ENCODE results near the gene PRKG1.
"Not testable (repeated sequence)": the region's sequence is repeated elsewhere in the genome, so short reads cannot be mapped to it uniquely, and the experiment has no call there.

The PRKG1 gene

DNA sequence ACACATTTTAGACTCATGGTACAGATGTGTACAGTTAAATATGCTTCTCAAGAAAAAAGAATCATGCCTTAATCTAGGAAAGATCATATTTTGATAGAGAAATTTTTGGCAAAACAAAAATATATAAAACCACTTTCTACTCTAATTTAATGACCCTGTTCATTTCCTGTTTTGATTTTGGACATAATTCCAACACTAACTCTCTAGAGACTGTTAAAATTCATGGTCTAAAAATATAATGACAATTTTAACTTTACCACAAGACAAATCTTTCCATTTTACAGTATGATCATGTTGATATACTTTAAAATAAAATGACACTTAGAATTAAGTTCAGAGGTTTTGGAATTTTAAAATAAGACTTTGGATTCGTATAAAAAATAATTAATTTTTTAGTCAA lies 45.2 kb downstream of the PRKG1 start:
- no peak for FAIRE-seq

DNA sequence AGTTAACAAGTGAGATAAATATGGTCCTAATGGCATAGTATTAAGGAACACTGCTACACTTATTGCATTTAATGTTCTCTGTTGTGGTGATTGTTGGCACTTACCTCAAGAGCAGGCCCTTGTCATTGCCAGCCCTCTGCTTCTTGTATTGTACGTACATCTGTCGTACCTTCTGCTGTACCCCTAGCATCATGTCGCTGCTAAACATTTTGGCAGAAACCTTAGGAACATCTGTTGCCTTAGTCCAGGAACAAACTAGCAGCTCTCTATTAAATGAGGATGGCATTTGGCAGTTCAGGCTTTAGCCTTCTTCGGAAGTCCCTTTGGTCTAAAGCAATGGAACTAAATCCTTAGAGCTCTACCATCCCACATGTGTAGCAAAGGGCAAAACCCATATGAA lies 47.6 kb downstream of the PRKG1 start:
- no peak for FAIRE-seq

- FAIRE-seq, result no peak
Observed at GRCh38 chr10:51124852-51125251, 50.6 kb downstream of the PRKG1 start.

DNA sequence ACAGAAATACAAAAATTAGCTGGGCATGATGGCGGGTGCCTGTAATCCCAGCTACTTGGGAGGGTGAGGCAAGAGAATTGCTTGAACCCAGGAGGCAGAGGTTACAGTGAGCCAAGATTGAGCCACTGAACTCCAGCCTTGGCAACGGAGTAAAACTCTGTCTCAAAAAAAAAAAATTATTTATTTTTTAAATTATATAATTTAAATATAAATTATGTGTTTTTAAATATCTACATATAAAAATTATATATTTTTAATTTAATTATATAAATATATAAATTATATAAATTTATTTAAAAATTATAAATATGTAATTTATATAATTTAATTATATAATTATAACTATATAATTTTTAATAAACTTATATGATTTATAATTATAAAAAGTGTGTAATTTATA lies 51.2 kb downstream of the PRKG1 start:
- FAIRE-seq, result peak; percentile 100

- no peak for FAIRE-seq
Observed at GRCh38 chr10:51129946-51130544, 55.8 kb downstream of the PRKG1 start.

DNA sequence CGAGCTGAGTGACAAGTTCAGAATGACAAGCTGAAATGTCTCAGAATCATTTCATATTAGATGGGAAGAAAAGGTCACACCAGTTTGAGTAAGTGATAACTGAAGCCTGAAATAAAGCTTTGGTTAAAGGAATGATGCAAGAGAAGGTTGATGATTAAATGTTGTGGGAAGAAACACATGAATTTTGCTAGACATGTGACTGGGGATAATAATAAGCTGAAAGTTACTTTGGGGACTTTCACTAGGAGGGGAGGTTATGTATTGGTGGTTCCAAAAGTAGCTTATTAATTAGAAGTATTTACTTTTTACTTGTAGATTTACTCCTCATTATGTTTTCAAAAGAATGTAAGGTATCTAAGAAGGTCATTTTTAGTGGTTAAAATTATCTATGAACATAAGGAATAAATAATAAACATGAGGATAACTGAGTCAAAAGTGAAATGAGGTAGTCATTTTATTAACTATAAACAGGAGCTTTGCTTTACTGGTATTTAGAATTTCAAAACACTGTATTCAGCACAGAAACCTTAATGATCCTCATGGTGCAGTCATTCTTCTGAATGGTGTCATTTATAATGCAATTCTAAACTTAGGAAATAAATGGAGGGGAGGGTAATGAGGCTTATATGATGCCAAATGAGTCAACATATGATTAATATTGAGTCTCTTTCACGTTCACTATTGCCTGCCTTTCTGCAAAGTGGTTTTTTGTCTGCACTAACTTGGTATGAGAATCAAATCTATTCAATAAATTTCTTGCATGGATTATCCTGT lies 63.7 kb downstream of the PRKG1 start:
- no peak for FAIRE-seq

- FAIRE-seq, result no peak
Observed at GRCh38 chr10:51139176-51139575, 64.9 kb downstream of the PRKG1 start.

DNA sequence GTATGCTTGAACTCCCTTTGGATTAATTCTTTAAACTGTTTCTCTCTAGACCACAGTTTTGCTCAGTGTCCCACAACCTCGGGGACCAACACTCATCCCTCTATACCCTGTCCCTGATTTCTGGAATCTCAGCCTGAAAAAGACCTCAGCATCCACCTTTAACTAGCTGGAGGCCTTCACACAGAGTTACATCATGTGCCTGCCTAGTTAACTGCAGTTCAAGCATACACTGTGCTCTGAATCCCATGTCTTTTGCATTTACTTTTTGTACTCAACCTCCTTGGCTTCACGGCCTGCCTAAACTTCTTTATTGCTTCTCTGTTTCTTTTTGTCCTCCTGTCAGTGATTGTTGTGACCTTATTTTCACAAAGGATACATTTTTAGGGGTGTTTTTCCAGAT lies 66.7 kb downstream of the PRKG1 start:
- no peak for FAIRE-seq

DNA sequence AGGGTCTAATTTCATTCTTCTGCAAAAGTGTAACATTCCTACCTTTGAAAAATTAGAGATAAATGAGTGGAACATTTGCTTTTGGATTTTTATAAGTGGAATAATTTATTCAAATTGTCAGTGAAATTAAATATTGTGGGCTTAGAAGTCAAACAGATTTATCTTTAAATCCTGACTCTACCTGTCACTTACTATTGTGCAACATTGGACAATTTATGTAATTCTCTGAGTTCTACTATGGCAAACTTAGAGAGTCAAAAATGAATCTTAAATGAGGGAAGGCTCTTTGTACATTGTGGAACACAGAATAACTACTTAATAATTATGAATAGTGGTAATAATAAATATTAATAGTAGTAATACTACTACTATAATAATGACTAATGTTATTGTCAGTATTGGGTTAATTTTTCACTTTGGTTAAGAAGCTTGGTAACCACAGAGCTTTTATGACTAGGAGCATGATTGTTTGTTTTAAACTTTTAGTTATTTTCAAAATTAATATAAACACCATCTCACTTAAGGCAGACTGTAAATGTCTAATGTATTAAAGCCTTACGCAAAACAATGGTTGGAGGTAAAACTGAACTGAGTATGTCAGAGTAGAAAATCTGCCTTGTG lies 70.0 kb downstream of the PRKG1 start:
- no peak for FAIRE-seq

DNA sequence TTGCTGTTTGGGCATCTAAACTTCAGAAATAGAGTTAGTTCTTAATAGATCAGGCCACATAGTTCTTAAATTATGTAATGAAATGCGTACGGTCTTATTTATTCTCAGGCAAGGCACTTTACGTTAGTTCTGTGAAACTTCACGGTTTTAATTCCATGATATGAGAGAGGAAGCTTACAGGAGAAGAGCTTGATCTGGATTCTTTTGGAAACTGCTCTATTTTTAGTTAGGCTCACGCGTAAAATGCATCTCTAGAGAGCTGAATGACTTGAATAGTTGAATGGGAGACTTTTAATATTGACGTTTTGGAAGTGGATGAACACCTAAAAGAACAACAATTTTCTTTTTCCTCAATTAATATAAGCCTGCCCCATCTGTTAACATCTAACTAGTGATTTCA lies 71.1 kb downstream of the PRKG1 start:
- FAIRE-seq, result no peak

GRCh38 chr10:51147644-51148399 lies 73.5 kb downstream of the PRKG1 start:
- FAIRE-seq, result no peak

GRCh38 chr10:51156926-51157325 lies 82.6 kb downstream of the PRKG1 start:
- FAIRE-seq, result no peak

- no peak for FAIRE-seq
Observed at GRCh38 chr10:51158832-51159231, 84.5 kb downstream of the PRKG1 start.

GRCh38 chr10:51159841-51160240 lies 85.6 kb downstream of the PRKG1 start:
- FAIRE-seq, result no peak

DNA sequence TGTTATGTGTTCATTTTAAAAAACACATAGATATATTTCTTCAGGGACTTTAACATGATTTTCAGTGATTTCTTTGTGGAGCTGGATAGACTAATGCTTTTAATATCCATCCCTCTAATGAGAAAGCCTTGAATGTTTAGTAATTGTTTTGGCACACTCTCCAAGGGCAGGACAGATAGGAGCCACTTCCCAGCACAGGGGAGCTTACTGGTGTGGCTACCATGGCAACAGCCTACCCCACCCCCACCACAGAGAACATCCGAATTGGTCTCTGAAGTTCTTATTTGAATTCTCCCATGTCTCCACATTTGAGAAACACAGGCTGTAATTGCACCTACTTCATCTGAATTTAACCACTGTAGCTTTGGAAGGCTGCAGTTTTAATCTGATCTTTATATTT lies 87.7 kb downstream of the PRKG1 start:
- FAIRE-seq, result no peak

- FAIRE-seq, result not testable (repeated sequence)
Observed at GRCh38 chr10:51163380-51164049, 89.2 kb downstream of the PRKG1 start.

GRCh38 chr10:51168086-51168815 lies 94.0 kb downstream of the PRKG1 start:
- FAIRE-seq, result no peak

DNA sequence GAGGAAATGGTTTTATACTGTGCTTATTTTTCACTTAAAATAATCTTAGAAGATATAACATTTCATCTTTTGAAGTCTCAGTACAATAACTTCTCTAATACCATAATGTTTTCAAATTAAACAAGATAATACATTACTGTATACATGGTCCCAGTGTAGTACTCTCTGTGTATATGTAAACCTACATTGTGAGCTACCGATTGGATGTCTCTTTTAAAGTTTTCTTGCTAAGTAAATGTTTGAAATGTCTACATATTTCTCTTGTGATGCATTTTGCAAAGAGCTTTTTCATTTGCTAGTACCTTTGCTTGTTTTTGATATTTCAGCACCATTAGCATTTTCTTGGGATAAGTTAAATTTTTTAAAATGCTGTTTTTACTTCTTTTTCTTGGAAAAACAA lies 94.8 kb downstream of the PRKG1 start:
- no peak for FAIRE-seq

DNA sequence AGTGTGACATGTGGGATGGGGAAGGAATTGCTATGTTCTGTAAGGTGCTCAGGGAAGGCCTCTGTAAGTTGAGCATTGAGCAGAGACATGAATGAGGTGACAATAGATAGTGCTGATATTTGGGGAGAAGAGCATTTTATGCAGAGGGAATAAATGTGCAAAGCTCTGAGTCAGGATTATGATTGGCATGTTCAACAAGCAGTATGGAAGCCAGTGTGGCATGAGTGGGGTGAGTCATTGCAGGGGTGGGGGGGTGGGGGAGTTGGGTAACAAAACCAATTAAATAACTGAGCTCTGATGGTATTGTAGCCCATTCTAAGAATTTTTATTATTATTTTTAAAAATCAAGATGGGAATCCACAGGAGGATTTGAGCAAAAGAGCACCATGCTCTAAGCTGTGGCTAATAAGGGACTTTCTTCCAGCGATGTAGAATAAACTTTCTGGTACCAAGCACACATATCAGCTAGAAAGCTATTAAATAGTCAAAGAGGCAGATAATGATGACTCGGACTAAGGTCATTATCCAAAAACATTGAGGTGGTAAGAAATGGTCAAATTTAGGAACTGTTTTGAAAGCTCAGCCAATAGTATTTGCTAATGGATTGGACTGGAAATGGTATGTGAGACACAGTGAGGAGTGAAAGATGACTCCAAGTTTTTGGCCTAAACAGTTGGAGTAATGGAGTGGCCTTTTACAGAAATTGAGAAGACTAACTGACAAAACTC lies 96.4 kb downstream of the PRKG1 start:
- no peak for FAIRE-seq

- no peak for FAIRE-seq
Observed at GRCh38 chr10:51171946-51172345, 97.7 kb downstream of the PRKG1 start.

DNA sequence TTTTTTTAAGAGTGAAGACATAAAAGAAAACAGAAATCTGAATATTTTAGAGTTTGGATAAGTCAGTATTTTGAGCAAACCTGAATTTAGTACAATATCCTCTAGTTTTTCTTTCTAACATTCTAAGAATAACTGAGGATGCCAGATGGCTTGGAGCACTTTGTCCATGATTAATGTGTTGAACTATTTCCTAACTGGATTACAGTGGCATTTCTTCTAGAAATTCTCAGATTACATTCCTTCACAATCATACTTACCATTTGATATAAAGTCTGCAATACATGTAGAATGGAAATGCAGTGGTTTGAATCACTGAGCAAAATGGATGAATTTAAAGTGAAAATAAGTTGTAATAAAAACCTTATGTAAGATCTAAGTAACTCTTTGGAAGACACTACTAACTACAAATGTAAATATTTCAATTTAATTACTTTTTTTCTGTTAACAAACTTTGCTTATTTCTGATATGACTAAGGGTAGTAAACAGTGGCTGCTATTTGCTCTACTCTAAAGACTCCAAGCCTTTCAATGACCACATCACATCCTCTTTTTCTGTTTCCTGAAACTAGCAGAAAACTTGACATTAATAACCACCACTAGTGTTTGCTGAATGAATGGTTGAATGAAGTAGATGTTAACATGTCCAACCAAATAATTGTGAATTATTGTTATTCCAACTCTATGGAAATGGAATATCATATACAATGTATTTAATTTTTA lies 102.8 kb downstream of the PRKG1 start:
- no peak for FAIRE-seq
